IMR-90 (cell line): ENCODE data around the gene LCTL. TPM values are rescaled to one million over a fixed set of nuclear protein-coding genes. Genes with fewer than 3 reads are reported as not detected.

Source experiments
- ATAC-seq: fragments of 200-7000 bp; cut with Tn5 transposase; 2 replicates; pipeline ENCODE4 v1.9.1; 2020; ENCODE audit warnings: low read depth, mild to moderate bottlenecking, moderate library complexity
- BruUV-seq: library from RNA; stranded (reverse); fragments of 400-500 nt; replicated peaks from 2 replicates; lab custom pipeline; 2021; lab: Mats Ljungman, UMichigan
- CTCF ChIA-PET: fragments of 300-600 bp; formaldehyde crosslinking; extraction: SDS; loops from one replicate; lab custom pipeline; 2021; ENCODE audit warnings: antibody characterized with exemption; lab: Yijun Ruan, JAX
- POLR2A ChIA-PET: fragments of 300-600 bp; sonication (Branson Sonifier 250); formaldehyde crosslinking; loops from one replicate; lab custom pipeline; 2022; ENCODE audit warnings: antibody characterized with exemption; ENCODE audit not compliant: unreplicated experiment; lab: Charles Lee
- DNase-seq: peaks from one replicate; pipeline ENCODE4 v3.0.0; 2013
- H2AFZ ChIP-seq: replicated peaks from 2 replicates; pipeline ENCODE3; 2013; ENCODE audit warnings: low read length, mild to moderate bottlenecking; ENCODE audit not compliant: poor library complexity
- H2AK5ac ChIP-seq: 2 replicates; pipeline ENCODE4 v1.6.1; 2013; ENCODE audit warnings: low read depth, low read length, inconsistent platforms
- H2AK9ac ChIP-seq: replicated peaks from 2 replicates; pipeline ENCODE3; 2013; ENCODE audit warnings: mild to moderate bottlenecking, low read depth, low read length, moderate library complexity; ENCODE audit not compliant: poor library complexity
- H2BK120ac ChIP-seq: 2 replicates; pipeline ENCODE4 v1.6.1; 2013; ENCODE audit warnings: low read depth, low read length, inconsistent platforms
- H2BK15ac ChIP-seq: 3 replicates; pipeline ENCODE4 v1.6.1; 2013; ENCODE audit warnings: low read depth, low read length, inconsistent platforms
- H2BK20ac ChIP-seq: 2 replicates; pipeline ENCODE4 v1.6.1; 2013; ENCODE audit warnings: low read depth, mild to moderate bottlenecking, inconsistent platforms, low read length, moderate library complexity
- H2BK5ac ChIP-seq: 2 replicates; pipeline ENCODE4 v1.6.1; 2013; ENCODE audit warnings: mild to moderate bottlenecking, low read depth, low read length, inconsistent platforms; ENCODE audit not compliant: poor library complexity, severe bottlenecking
- H3K14ac ChIP-seq: replicated peaks from 2 replicates; pipeline ENCODE4 v1.6.1; 2013; ENCODE audit warnings: low read depth, low read length, inconsistent platforms
- H3K18ac ChIP-seq: 2 replicates; pipeline ENCODE4 v1.6.1; 2013; ENCODE audit warnings: low read depth, low read length, control low read depth
- H3K23ac ChIP-seq: 2 replicates; pipeline ENCODE4 v1.6.1; 2013; ENCODE audit warnings: low read depth, low read length, inconsistent platforms
- H3K27ac ChIP-seq: 2 replicates; pipeline ENCODE4 v1.5.1; 2013; ENCODE audit warnings: mild to moderate bottlenecking, control low read depth, low read length; ENCODE audit not compliant: insufficient read depth
- H3K27me3 ChIP-seq: 2 replicates; pipeline ENCODE4 v1.6.1; 2013; ENCODE audit warnings: low read length; ENCODE audit not compliant: control insufficient read depth, insufficient read depth
- H3K36me3 ChIP-seq: 2 replicates; pipeline ENCODE4 v1.6.1; 2013; ENCODE audit warnings: low read length, mixed read lengths; ENCODE audit not compliant: control insufficient read depth, insufficient read depth
- H3K4ac ChIP-seq: 2 replicates; pipeline ENCODE4 v1.6.1; 2013; ENCODE audit warnings: low read depth, low read length, inconsistent platforms
- H3K4me1 ChIP-seq: 2 replicates; pipeline ENCODE4 v1.6.1; 2013; ENCODE audit warnings: low read length, mixed read lengths; ENCODE audit not compliant: control insufficient read depth, insufficient read depth
- H3K4me2 ChIP-seq: 2 replicates; pipeline ENCODE4 v1.6.1; 2013; ENCODE audit warnings: low read depth, mild to moderate bottlenecking, control low read depth, low read length, moderate library complexity
- H3K4me3 ChIP-seq: 2 replicates; pipeline ENCODE4 v1.5.1; 2013; ENCODE audit warnings: low read depth, mild to moderate bottlenecking, control low read depth, low read length, moderate library complexity; ENCODE audit not compliant: insufficient read depth
- H3K56ac ChIP-seq: 2 replicates; pipeline ENCODE4 v1.6.1; 2013; ENCODE audit warnings: low read length, inconsistent platforms; ENCODE audit not compliant: insufficient read depth; ENCODE audit errors: extremely low read depth
- H3K79me1 ChIP-seq, 2 experiments: 2 replicates each; pipeline ENCODE4 v1.6.1; 2013; ENCODE audit warnings: low read length in 2 of 2, inconsistent platforms in 1 of 2, low read depth in 1 of 2
- H3K9ac ChIP-seq: 2 replicates; pipeline ENCODE4 v1.6.1; 2013; ENCODE audit warnings: low read depth, low read length, control low read depth
- H3K9me1 ChIP-seq: 2 replicates; pipeline ENCODE4 v1.6.1; 2013; ENCODE audit warnings: low read length, inconsistent platforms; ENCODE audit not compliant: insufficient read depth
- H3K9me3 ChIP-seq: 2 replicates; pipeline ENCODE4 v1.6.1; 2013; ENCODE audit warnings: low read length; ENCODE audit not compliant: control insufficient read depth, insufficient read depth
- H4K20me1 ChIP-seq: 2 replicates; pipeline ENCODE4 v1.6.1; 2013; ENCODE audit warnings: low read length, inconsistent platforms; ENCODE audit not compliant: insufficient read depth
- H4K5ac ChIP-seq: 2 replicates; pipeline ENCODE4 v1.6.1; 2013; ENCODE audit warnings: mild to moderate bottlenecking, low read depth, low read length, control low read depth
- H4K8ac ChIP-seq, 2 experiments: 2 replicates each; pipeline ENCODE4 v1.6.1; 2013; ENCODE audit warnings: low read depth in 2 of 2, low read length in 2 of 2, control low read depth in 1 of 2, inconsistent platforms in 1 of 2
- H4K91ac ChIP-seq: 2 replicates; pipeline ENCODE4 v1.6.1; 2013; ENCODE audit warnings: low read depth, low read length, inconsistent platforms; ENCODE audit not compliant: insufficient read depth
- BHLHE40 ChIP-seq: fragments of 150-350 bp; IDR thresholded peaks from 2 replicates; pipeline ENCODE4 v1.6.1; 2016; ENCODE audit warnings: mild to moderate bottlenecking, low read depth, low read length
- CEBPB ChIP-seq: IDR thresholded peaks from 2 replicates; pipeline ENCODE4 v1.6.1; 2012; ENCODE audit warnings: low read depth, low read length, improper control_type of control experiment
- CHD1 ChIP-seq: IDR thresholded peaks from 2 replicates; pipeline ENCODE4 v1.6.1; 2012; ENCODE audit warnings: low read depth, low read length, improper control_type of control experiment
- FOS ChIP-seq: fragments of 150-350 bp; IDR thresholded peaks from 2 replicates; pipeline ENCODE4 v1.6.1; 2016; ENCODE audit warnings: low read depth, low read length
- MAFK ChIP-seq: IDR thresholded peaks from 2 replicates; pipeline ENCODE4 v1.6.1; 2012; ENCODE audit warnings: low read depth, low read length, improper control_type of control experiment
- MAZ ChIP-seq: IDR thresholded peaks from 2 replicates; pipeline ENCODE4 v1.6.1; 2012; ENCODE audit warnings: low read depth, mild to moderate bottlenecking, low read length, improper control_type of control experiment, moderate library complexity, borderline replicate concordance
- MXI1 ChIP-seq: IDR thresholded peaks from 2 replicates; pipeline ENCODE4 v1.6.1; 2012; ENCODE audit warnings: low read depth, mild to moderate bottlenecking, low read length, moderate library complexity, borderline replicate concordance
- NFE2L2 ChIP-seq: fragments of 150-350 bp; IDR thresholded peaks from 2 replicates; pipeline ENCODE4 v1.6.1; 2016; ENCODE audit warnings: low read depth, mild to moderate bottlenecking, low read length
- POLR2A ChIP-seq: IDR thresholded peaks from 2 replicates; pipeline ENCODE4 v1.6.1; 2012; ENCODE audit warnings: mild to moderate bottlenecking, low read depth, low read length
- RAD21 ChIP-seq: IDR thresholded peaks from 2 replicates; pipeline ENCODE4 v1.6.1; 2012; ENCODE audit warnings: low read length, improper control_type of control experiment
- RCOR1 ChIP-seq: IDR thresholded peaks from 2 replicates; pipeline ENCODE4 v1.6.1; 2012; ENCODE audit warnings: mild to moderate bottlenecking, low read length, improper control_type of control experiment; ENCODE audit not compliant: insufficient replicate concordance
- RFX5 ChIP-seq: IDR thresholded peaks from 2 replicates; pipeline ENCODE4 v1.8.0; 2012; ENCODE audit warnings: low read depth, mild to moderate bottlenecking, low read length, moderate library complexity
- SMC3 ChIP-seq: fragments of 150-350 bp; IDR thresholded peaks from 2 replicates; pipeline ENCODE4 v1.6.1; 2016; ENCODE audit warnings: low read depth, mild to moderate bottlenecking, antibody characterized with exemption, low read length, moderate library complexity
- WGBS, 2 experiments: methylation state at CpG; one replicate each; pipeline versions ENCODE4 v1.1.5 to v1.1.7; 2013; ENCODE audit warnings: missing lambda C conversion rate in 2 of 2; ENCODE audit not compliant: insufficient read length in 1 of 2; ENCODE audit errors: extremely low coverage in 2 of 2; 5-methylcytosine and 5-hydroxymethylcytosine counted together
- dilution Hi-C: fragments of 300-500 bp; cut with HindIII; formaldehyde crosslinking; loops from one replicate; pipeline ENCODE4 v1.14.3; 2018; ENCODE audit warnings: low sequenced_read_pairs; ENCODE audit not compliant: unreplicated experiment
- in situ Hi-C: fragments of 300-500 bp; cut with MboI; formaldehyde crosslinking; loops from 3 replicates; pipeline ENCODE4 v1.14.3; 2019; ENCODE audit warnings: low sequenced_read_pairs, inconsistent platforms, mixed read lengths
- intact Hi-C: fragments of 100-400 bp; cut with micrococcal nuclease; formaldehyde crosslinking; loops from 2 replicates; pipeline ENCODE4 v1.10.0; 2022
- polyA plus RNA-seq, 3 experiments: library from polyadenylated mRNA; depleted of rRNA; stranded (reverse); fragments of >200 nt; gene quantifications; 2 replicates each; pipeline ENCODE4 v1.2.3, GENCODE V29; 2012; ENCODE audit warnings: low replicate concordance in 1 of 3
- total RNA-seq: library from RNA; depleted of rRNA; stranded (reverse); fragments of >200 nt; gene quantifications from 2 replicates; pipeline ENCODE4 v1.2.3, GENCODE V29; 2012
- TF ChIP-seq, protein P1 (sequence below): fragments of 150-350 bp; IDR thresholded peaks from 2 replicates; pipeline ENCODE4 v1.6.1; 2017; ENCODE audit warnings: mild to moderate bottlenecking, antibody characterized with exemption, low read length, low read depth
- TF ChIP-seq, protein P2 (sequence below): fragments of 150-350 bp; IDR thresholded peaks from 2 replicates; pipeline ENCODE4 v1.6.1; 2016; ENCODE audit warnings: low read depth, mild to moderate bottlenecking, low read length, moderate library complexity, borderline replicate concordance
- TF ChIP-seq, protein P3 (sequence below): conservative IDR thresholded peaks from 2 replicates; pipeline ENCODE4 v1.5.1; 2012; ENCODE audit warnings: mild to moderate bottlenecking, low read depth, low read length, improper control_type of control experiment

LCTL gene
- total and polyA plus RNA-seq, 2 of the 4 experiments (the other 2 are of a cell fraction): 10.3 to 10.4 TPM

DNA sequence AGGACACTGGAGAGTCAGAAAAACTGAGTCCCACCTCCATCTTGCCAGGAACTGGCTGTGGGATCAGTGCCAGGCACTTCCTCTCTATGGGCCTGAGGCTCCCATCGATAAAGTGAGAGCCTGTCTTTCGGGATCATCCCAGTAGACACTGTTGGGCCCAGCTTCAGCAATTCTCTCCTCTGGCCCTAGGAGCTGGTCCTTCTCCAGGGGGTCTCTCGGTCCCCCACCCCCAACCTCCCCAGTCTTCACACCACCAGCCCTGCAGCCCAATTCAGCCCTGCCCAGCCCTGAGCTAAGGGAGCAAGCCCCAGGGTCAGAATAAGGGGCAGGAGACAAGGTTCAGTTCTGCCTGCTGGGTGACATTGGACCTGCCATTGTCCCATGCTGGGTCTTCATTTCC, 4.5 kb upstream of the LCTL start:
- Histone ChIP-seq H2BK20ac (no peak overlapping the region), H3K27ac (no peak overlapping the region), H3K23ac (no peak overlapping the region), H3K4me3 (no peak overlapping the region), H2BK120ac (no peak overlapping the region), H3K36me3 (no peaks in the 10 kb centered on the region), H2AK5ac (peak overlapping the region; percentile 37; the same call in 1 of the 2 replicates), H3K79me1 (peaks cover 0 to 3% of the 10 kb centered on the region in 2 experiments; a peak in 1 of 4 replicates), H3K9ac (no peak overlapping the region), H4K20me1 (no peaks in the 10 kb centered on the region; the same call in 1 of the 2 replicates), H2AFZ (no peak overlapping the region), H3K9me3 (no peaks in the 10 kb centered on the region), H2AK9ac (no peak overlapping the region), H3K4ac (no peak overlapping the region), H4K91ac (no peak overlapping the region), H3K9me1 (peaks cover 12% of the 10 kb centered on the region), H4K8ac (no peak overlapping the region), H3K4me1 (peaks cover 20% of the 10 kb centered on the region), H2BK5ac (no peak overlapping the region), H3K4me2 (no peak overlapping the region), H3K56ac (no peak overlapping the region), H4K5ac (no peak overlapping the region), H3K27me3 (no peaks in the 10 kb centered on the region), H3K18ac (no peak overlapping the region), H3K14ac (no peak overlapping the region), H2BK15ac (no peak overlapping the region)
- in situ Hi-C loops (no loop called here), intact Hi-C loops (no loop called here), dilution Hi-C loops (no loop called here)
- ChIA-PET CTCF (no interaction called here), POLR2A (no interaction called here)
- DNase-seq (no peak), ATAC-seq (no peak)
- BruUV-seq: no TSS peak
- TF ChIP-seq, protein P1, sequence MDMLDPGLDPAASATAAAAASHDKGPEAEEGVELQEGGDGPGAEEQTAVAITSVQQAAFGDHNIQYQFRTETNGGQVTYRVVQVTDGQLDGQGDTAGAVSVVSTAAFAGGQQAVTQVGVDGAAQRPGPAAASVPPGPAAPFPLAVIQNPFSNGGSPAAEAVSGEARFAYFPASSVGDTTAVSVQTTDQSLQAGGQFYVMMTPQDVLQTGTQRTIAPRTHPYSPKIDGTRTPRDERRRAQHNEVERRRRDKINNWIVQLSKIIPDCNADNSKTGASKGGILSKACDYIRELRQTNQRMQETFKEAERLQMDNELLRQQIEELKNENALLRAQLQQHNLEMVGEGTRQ: no peak
- TF ChIP-seq SMC3 (no peak), FOS (no peak), RAD21 (no peak), BHLHE40 (no peak), MXI1 (no peak), RFX5 (no peak), MAZ (no peak), NFE2L2 (no peak), POLR2A (no peak), MAFK (no peak), CHD1 (no peak), RCOR1 (no peak), CEBPB (no peak)
- TF ChIP-seq, protein P2, sequence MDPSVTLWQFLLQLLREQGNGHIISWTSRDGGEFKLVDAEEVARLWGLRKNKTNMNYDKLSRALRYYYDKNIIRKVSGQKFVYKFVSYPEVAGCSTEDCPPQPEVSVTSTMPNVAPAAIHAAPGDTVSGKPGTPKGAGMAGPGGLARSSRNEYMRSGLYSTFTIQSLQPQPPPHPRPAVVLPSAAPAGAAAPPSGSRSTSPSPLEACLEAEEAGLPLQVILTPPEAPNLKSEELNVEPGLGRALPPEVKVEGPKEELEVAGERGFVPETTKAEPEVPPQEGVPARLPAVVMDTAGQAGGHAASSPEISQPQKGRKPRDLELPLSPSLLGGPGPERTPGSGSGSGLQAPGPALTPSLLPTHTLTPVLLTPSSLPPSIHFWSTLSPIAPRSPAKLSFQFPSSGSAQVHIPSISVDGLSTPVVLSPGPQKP: no peak
- TF ChIP-seq, protein P3, sequence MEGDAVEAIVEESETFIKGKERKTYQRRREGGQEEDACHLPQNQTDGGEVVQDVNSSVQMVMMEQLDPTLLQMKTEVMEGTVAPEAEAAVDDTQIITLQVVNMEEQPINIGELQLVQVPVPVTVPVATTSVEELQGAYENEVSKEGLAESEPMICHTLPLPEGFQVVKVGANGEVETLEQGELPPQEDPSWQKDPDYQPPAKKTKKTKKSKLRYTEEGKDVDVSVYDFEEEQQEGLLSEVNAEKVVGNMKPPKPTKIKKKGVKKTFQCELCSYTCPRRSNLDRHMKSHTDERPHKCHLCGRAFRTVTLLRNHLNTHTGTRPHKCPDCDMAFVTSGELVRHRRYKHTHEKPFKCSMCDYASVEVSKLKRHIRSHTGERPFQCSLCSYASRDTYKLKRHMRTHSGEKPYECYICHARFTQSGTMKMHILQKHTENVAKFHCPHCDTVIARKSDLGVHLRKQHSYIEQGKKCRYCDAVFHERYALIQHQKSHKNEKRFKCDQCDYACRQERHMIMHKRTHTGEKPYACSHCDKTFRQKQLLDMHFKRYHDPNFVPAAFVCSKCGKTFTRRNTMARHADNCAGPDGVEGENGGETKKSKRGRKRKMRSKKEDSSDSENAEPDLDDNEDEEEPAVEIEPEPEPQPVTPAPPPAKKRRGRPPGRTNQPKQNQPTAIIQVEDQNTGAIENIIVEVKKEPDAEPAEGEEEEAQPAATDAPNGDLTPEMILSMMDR: no peak
- WGBS, 2 experiments: 74% methylated on average over 3 of the region's 3 CpGs; no CpG with 5 or more reads in 1 of the 2 experiments
